HG02840 (cell line): Measurements from ENCODE around the gene BFAR.
"Not testable (repeated sequence)": the region's sequence is repeated elsewhere in the genome, so short reads cannot be mapped to it uniquely, and the experiment has no call there.

Experiments used
- ATAC-seq: cut with Tn5 transposase; IDR thresholded peaks from one replicate; pipeline ENCODE4 v1.9.1; 2021; ENCODE audit warnings: mild to moderate bottlenecking, moderate library complexity, moderate number of reproducible peaks; ENCODE audit not compliant: unreplicated experiment, low FRiP score

The BFAR gene

DNA sequence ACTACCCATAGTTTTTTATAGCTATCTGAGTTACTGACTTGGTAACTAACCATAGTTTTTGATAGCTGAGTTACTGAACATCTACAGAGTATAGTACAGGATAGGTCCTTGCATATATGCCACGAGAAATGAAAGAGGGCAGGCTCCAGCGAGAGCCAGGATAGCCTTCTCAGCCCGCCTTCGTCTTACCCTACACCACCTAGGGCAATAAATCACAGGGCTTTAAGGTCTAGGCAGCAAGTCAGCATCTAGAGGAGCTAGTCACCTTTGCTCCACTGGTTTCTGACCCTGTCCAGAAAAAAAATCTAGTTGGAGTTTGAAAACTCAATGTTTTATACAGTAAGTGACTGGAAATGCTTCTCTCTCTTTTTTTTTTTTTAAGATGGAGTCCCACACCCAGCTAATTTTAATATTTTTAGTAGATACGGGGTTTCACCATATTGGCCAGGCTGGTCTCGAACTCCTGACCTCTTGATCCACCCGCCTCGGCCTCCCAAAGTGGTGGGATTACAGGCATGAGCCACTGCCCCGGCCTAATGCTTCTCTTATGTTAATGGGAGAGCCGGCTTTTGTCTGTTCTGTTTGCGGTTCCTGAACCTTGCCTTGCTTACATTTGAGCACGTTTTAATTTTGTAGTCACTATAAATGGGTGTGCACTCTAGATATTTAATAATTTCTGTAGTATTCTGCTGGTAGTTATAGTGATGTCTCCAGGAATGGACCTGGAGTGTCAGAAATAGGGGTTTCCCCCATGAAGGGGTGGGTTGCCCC lies 2.8 kb downstream of the BFAR start:
- no peak for ATAC-seq

DNA sequence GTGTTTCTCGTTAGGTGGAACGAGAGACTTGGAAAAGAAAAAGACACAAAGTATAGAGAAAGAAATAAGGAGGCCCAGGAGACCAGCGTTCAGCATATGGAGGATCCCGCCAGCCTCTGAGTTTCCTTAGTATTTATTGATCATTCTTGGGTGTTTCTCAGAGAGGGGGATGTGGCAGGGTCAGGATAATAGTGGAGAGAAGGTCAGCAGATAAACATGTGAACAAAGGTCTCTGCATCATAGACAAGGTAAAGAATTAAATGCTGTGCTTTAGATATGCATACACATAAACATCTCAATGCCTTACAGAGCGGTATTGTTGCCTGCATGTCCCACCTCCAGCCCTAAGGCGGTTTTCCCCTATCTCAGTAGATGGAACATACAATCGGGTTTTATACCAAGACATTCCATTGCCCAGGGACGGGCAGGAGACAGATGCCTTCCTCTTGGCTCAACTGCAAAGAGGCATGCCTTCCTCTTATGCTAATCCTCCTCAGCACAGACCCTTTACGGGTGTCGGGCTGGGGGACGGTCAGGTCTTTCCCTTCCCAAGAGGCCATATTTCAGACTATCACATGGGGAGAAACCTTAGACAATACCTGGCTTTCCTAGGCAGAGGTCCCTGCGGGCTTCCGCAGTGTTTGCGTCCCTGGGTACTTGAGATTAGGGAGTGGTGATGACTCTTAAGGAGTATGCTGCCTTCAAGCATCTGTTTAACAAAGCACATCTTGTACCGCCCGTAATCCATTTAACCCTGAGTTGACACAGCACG lies 3.6 kb downstream of the BFAR start:
- not testable (repeated sequence) for ATAC-seq

DNA sequence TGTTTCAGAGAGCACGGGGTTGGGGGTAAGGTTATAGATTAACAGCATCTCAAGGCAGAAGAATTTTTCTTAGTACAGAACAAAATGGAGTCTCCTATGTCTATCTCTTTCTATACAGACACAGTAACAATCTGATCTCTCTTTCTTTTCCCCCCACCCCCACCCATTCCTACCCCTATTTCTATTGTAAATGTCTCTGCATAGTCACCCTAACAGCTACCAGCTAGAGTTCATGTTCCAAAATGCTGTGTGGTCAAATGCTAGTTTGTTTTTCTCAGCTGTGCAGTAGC lies 4.1 kb downstream of the BFAR start:
- not testable (repeated sequence) for ATAC-seq

DNA sequence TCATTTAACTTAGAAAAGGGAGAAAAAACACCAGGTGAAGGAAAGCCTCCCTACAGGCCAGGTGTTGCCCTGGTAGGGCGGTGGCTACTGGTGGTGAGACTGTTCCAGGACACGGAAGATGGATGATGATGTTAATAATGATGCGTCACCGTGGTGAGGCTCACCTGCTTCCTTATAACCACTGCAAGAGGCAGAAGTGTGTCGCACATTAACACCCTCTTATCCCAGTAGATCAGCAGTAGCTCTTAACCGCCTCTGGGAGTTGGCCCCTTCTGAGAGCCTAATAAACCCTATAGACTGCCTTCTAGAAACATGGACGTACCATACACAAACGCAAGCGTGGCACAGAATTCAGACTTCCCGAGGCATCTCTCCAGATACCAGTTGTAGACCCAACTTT lies 7.8 kb downstream of the BFAR start:
- ATAC-seq: no peak

DNA sequence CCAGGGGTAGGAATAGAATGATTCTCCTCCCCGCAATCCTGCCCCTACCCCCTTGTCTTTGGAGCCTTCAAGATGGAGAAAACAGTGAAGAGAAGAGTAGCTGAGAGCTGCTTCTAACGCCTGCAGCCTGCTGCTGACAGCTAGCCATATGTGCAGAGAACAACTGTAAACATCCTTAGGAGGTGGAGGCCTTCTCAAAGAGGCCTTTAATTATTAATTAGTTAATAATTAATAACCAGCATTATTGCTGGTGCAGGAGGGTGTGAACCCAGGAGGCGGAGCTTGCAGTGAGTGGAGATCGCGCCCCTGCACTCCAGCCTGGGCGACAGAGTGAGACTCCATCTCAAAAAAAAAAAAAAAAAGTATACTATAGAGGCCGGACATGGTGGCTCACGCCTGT lies 8.5 kb downstream of the BFAR start:
- no peak for ATAC-seq

DNA sequence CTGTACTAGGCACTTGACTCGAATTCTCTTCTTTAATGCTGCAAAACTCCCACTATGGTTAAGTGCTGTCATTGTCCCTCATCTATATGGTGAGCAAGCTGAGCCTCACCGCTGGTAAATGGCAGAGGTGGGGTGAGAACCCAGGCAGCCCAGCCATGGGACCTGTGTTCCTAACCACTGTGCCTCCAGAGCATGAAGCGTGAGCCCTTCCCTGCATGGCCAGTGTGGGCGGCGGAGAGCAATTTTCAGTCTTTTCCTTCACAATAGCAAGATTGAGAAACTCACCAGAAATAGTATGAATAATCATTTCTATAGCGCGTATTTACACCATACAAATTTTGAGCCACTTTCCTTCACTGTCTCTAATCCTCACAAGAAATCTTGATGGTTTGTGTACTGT lies 9.2 kb downstream of the BFAR start:
- ATAC-seq: no peak

DNA sequence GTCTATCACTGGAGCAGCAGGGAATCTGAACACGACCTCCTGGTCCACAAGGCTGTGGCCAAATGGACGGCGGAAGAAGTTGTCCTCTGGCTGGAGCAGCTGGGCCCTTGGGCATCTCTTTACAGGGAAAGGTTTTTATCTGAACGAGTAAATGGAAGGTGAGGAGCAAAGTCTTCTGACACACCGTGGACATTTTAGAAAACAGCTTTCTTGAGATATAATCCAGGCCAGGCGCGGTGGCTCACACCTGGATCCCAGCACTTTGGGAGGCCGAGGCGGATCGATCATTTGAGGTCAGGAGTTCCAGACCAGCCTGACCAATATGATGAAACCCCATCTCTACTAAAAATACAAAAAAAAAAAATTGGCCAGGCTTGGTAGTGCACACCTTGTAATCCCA lies 17.1 kb downstream of the BFAR start:
- no peak for ATAC-seq

DNA sequence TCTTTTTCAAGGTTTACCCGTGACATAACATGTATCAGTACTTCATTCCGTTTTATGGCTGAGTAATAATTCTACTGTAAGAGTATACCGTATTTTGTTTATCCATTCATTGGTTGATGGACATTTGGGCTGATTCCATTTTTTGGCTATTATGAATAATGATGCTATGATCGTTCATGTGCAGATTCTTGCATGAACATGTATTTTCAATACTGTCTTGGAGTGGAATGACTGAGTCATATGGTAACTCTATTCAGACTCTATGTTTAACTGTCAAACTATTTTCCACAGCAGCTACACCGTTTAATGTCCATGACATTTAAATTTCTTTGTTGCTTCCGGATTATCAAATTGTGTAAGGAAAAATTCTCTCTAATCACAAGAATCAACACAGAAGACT lies 17.9 kb downstream of the BFAR start:
- no peak for ATAC-seq

DNA sequence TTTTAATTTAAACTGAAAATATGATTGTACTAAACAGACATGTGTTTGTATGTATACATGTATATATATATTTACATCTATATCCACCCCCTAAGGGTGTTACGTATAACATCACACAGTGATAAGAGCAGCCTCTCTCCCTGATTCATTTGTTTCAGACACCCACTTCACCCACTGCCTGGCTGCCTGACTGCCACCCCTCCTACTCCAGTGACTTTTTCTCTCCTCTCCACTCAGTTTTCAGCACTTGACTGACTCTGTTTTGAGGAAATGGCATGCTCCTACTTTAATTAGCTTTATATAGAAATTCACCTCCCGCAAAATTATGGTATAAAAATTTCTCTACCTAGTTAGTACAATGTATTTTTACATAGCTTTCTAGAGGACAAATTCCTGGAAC lies 20.0 kb downstream of the BFAR start:
- no peak for ATAC-seq

DNA sequence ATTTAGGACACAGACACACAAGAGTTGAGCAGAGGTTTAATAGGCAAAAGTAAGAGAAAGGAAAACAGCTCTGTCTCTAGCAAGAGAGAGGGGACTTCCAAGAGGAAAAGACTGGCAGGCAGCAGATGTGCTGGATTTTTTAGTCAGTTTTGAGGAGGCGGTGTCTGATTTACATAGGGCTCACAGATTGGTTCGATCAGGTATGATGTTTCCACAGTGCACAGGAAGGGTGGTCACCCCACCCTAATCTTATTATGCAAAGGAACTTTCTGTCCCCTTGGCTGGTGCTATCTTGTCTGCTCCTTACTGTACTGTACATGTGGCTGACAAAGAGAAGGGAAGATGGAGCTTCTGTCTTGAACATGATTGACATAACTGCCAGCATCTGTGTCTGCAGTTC lies 25.3 kb downstream of the BFAR start:
- peak; percentile 75 for ATAC-seq

DNA sequence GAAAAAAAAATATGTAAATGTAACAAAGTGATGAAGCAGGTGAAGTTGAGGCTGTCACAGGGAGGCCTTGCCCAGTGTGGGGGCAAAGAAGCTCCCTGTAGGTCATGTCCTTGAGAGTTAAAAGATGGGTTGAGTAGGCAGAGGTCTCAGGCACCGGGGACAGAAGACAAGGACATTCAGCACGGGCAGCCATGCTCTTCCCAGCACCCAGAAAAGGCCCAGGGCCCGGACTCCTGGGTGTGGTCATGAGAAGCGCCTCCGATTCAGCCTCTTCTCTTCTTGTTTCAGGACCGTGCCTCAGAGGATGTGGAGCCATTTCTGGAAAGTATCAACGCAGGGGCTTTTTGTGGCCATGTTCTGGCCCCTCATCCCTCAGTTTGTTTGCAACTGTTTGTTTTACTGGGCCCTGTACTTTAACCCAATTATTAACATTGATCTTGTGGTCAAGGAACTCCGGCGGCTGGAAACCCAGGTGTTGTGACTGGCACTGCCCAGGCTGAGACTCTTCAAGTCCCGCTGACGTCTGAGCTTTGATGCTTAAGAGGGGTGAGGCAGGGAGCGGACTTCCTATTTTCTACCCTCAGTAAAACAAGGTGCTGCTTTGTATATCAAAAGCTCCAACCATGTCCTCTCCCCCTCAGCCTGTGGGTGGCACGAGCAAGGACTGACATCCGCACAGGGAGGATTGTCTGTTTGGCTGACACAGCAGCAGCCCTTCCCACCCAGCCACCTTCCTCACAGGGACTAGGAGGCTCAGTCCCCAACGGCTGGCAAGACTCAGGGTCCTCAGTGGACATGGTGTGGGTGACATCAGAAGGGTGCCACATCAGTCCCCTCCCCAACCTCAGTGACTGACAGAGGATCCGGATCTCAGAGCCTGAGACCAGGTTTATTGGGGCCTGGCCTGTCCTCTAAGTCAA lies 34.9 kb downstream of the BFAR start:
- no peak for ATAC-seq

DNA sequence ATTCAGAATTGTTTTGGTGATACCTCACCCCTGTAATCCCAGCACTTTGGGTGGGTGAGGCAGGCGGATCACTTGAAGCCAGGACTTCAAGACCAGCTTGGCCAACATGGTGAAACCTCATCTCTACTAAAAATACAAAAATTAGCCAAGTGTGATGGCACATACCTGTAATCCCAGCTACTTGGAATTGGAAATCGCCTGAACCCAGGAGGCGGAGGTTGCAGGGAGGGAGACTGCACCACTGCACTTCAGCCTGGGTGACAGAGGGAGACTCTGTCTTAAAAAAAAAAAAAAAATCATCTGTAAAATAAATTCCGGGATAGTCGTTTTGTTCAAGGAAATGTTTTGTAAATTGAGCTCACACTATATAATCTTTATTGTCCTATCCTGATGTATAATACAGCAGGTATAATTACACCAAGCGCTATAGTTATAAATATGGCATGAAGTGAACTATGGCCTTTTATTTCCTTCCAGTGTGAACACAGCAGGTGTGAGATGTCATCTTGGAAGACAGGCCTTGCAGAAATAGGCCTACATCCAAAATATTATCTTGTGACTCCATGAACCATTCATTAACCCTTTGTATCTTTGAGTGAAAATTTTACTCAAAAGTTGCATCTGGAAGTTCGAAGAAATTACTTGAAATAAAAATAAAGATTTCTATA lies 35.9 kb downstream of the BFAR start:
- no peak for ATAC-seq

DNA sequence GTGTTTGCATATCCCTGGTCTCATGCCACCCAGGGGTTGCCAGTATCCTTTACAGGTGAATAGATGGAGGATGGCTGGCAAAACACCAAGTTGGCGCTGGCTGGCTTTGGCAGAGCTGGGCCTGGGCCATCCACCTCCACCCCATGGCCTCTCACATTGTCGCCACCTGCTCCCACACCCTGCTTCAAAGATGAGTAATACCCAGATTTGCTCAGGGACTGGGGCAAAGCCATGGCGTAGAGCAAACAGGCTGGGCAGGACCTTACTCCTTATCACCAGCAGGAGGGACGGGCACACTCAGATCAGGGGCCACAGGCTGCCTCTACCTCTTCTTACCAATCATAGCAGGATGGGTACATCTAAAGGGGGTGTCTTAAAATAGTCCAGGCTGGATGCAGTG lies 37.0 kb downstream of the BFAR start:
- no peak for ATAC-seq

DNA sequence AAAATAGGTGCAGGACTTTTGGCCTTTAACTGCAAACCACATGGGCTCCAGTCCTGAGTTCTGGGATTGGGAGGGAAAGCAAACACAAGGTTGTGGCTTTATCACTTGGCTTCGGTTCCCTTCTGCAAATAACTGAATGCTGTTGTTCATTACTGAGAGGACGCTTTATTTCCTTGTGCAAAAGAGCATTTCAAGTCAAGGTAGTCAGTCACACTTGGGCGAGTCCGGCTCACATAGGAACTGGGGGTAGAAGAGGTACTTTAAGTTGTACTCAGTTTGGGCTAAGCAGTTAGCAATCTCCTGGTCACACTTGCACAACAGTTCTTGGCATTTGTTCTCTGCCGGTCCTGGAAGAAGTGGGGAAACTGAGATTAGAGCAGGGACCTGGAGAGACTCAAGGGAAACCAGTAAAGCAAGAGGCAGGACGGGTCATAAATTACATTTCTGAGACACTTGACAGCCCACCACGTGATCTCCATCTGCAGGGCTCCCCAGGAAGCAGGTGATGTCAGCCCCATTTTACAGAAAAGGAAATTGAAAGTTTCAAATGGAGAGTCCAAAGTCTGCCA lies 39.7 kb downstream of the BFAR start:
- peak; percentile 73 for ATAC-seq

DNA sequence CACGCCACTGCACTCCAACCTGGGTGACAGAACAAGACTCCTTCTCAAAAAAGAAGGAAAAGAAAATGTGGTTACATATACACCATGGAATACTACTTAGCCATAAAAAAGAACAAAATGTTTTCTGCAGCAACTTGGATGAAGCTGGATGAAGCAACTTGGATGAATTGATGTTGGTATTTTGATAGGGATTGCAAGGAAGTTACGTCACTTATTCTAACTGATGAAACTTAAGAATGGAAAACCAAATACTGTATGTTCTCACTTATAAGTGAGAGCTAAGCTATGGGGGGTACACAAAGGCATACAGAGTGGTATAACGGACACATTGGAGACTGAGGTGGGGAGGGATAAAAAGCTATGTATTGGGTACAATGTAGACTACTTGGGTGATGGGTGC lies 43.9 kb downstream of the BFAR start:
- no peak for ATAC-seq

DNA sequence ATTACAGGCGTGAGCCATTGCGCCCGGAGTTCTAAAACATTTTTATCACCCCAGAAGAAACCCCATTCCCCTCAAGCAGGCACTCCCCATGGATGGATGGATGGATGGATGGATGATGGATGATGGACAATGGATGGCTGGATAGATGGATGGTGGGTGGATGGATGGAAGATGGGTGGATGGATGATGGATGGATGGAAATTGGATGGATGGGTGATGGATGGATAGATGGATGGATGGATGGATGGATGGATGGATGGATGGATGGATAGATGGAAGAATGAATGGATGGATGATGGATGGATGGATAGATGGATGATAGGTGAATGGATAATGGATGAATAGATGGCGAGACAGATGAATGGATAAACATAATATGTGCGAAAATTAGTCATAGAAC lies 44.9 kb downstream of the BFAR start:
- no peak for ATAC-seq

DNA sequence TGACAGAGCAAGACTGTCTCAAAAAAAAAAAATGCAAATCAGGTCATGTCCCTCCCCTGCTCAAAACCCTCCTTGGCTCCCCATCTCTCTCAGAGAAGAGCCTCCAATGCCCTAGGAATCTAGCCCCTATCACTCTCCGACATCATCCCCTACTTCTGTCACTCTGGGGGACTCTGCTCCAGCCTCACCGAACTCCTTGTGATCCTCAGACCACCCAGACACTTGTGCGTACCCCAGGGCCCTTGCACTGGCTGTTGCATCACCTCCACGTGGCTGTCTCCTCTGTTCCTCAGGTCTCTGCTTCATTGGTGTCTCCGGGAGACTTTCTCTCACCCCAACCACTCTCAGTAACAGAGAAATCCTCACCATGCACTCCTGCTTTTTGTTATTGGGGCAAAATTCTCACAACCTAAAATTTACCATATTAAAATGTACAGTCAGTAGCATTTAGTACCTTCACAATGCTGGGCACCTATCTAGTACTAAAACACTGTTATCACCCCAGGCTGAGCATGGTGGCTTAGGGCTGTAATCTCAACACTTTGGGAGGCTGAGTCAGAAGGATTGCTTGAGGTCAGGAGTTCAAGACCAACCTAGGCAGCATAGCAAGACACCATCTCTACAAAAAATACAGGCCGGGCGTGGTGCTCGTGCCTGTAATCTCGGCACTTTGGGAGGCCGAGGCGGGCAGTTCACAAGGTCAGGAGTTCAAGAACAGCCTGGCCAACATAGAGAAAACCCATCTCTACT lies 46.2 kb downstream of the BFAR start:
- ATAC-seq: no peak

DNA sequence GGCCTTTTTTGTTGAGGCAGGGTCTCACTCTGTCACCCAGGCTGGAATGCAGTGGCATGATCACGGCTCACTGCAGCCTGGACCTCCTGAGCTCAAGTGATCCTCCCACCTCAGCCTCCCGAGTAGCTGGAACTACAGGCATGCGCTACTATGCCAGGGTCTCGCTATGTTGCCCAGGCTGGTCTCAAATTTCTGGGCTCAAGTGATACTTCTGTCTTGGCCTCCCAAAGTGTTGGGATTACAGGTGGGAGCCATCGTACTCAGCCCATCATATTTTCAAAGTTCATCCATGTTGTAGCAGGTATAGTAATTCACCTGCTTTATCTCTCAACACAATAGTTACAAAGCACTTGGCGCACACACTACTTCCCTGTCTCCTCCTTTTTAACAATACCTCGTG lies 47.6 kb downstream of the BFAR start:
- not testable (repeated sequence) for ATAC-seq

DNA sequence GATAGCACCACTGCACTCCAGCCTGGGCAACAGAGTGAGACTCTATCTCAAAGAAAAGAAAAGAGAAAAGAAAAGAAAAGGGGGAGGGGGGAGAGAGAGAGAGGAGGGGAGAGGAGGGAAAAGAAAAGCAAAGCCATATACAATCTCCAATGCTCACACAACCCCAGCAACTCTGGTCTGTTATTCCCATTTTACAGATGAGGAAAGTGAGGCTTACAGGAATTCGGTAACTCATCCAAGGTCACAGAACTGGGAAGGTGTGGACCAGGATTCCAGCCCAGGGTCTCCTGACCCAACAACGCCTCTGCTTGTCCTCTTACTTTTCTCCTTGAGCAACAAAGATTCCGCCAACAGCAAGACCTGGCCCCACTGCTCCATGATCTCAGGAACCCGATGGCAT lies 48.4 kb downstream of the BFAR start:
- no peak for ATAC-seq

DNA sequence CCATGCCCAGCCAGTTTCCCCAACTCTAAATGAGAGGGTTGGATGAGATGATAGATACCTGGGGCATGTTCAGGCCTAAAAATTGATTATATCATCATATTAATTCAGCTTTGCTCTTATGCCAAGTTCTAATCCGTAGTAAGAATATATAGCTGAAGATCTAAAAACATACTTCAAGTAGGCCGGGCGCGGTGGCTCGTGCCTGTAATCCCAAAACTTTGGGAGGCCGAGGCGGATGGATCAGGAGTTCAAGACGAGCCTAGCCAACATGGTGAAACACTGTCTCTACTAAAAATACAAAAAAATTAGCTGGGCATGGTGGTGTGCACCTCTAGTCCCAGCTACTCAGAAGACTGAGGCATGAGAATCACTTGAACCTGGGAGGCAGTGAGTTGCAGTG lies 49.4 kb downstream of the BFAR start:
- no peak for ATAC-seq
